DND-41 (cell line): ENCODE results near the gene PTCHD1.

ENCODE experiments used
- CTCF ChIP-seq: IDR thresholded peaks from 2 replicates; pipeline ENCODE4 v1.5.1; 2012; ENCODE audit warnings: borderline replicate concordance, low read length, moderate library complexity, mild to moderate bottlenecking; ENCODE audit not compliant: poor library complexity, severe bottlenecking; ENCODE audit errors: extremely low read depth
- EZH2 ChIP-seq: IDR thresholded peaks from 3 replicates; pipeline ENCODE4 v1.6.1; 2012; ENCODE audit warnings: borderline replicate concordance, low read depth, mild to moderate bottlenecking, moderate library complexity, low read length, inconsistent platforms; ENCODE audit not compliant: severe bottlenecking

GRCh38 chrX:23332101-23332887 is 2.4 kb upstream of the PTCHD1 start:
- TF ChIP-seq CTCF (no peak), EZH2 (no peak)
